Measurements from ENCODE around the gene EPB41L2. TPM values are rescaled to one million over a fixed set of nuclear protein-coding genes. Genes with fewer than 3 reads are reported as not detected.

EPB41L2 gene
- total and polyA plus RNA-seq, 9 donors, result 125 to 243 (median 190) TPM

DNA sequence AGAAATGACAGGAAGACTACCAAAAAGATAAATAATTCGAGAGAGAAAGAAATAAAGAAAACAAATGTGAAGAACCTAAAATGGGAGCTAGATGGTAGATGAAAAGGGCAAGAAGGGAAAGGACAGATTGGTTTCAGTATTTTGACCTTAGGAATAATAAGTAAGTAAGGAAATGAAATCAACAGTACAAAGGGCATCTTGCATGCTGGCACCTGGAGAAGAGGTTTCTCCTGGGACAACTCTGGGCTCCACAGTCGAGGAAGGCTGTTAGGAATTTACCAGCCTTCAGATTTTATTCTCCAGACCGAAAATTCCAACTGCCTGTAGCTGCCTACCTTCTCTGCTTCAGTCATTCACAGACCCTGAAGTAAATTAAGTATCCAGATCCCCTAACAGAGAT lies 155.4 kb downstream of the EPB41L2 start:
- Histone ChIP-seq H3K27ac (ENCODE audit: low read length) (no peak overlapping the region), H3K4me3 (ENCODE audit: low read length) (no peak overlapping the region), H3K4me1 (ENCODE audit: control insufficient read depth, insufficient read depth, low read length) (peaks cover 12% of the 10 kb centered on the region), H3K36me3 (ENCODE audit: control insufficient read depth, insufficient read depth, low read length) (peaks cover 2% of the 10 kb centered on the region), H3K27me3 (ENCODE audit: control insufficient read depth, insufficient read depth, low read length) (no peaks in the 10 kb centered on the region), H3K9me3 (replicated peaks; ENCODE audit: control insufficient read depth, low read depth, low read length) (no peaks in the 10 kb centered on the region)
- DNase-seq, result no peak
- 65% methylated on average over 2 of the region's 3 CpGs for WGBS (ENCODE audit: insufficient coverage)

- Histone ChIP-seq H3K27ac (ENCODE audit: low read length) (no peak overlapping the region), H3K4me1 (ENCODE audit: control insufficient read depth, insufficient read depth, low read length) (peaks cover 5% of the 10 kb centered on the region), H3K27me3 (ENCODE audit: control insufficient read depth, insufficient read depth, low read length) (no peaks in the 10 kb centered on the region), H3K36me3 (ENCODE audit: control insufficient read depth, insufficient read depth, low read length) (peaks cover 2% of the 10 kb centered on the region), H3K9me3 (replicated peaks; ENCODE audit: control insufficient read depth, low read depth, low read length) (no peaks in the 10 kb centered on the region), H3K4me3 (ENCODE audit: low read length) (no peak overlapping the region)
- whole genome bisulfite sequencing (ENCODE audit: insufficient coverage), result no CpG with 5 or more reads among the region's 2 CpGs
- DNase-seq, result no peak
Observed at GRCh38 chr6:130906736-130907381, 156.2 kb downstream of the EPB41L2 start.

GRCh38 chr6:130903602-130904001 lies 159.4 kb downstream of the EPB41L2 start:
- Histone ChIP-seq H3K4me3 (ENCODE audit: low read length) (no peak overlapping the region), H3K27ac (ENCODE audit: low read length) (no peak overlapping the region), H3K9me3 (replicated peaks; ENCODE audit: control insufficient read depth, low read depth, low read length) (no peaks in the 10 kb centered on the region), H3K27me3 (ENCODE audit: control insufficient read depth, insufficient read depth, low read length) (no peaks in the 10 kb centered on the region), H3K4me1 (ENCODE audit: control insufficient read depth, insufficient read depth, low read length) (peaks cover 3% of the 10 kb centered on the region), H3K36me3 (ENCODE audit: control insufficient read depth, insufficient read depth, low read length) (peaks cover 17% of the 10 kb centered on the region)
- no peak for DNase-seq

DNA sequence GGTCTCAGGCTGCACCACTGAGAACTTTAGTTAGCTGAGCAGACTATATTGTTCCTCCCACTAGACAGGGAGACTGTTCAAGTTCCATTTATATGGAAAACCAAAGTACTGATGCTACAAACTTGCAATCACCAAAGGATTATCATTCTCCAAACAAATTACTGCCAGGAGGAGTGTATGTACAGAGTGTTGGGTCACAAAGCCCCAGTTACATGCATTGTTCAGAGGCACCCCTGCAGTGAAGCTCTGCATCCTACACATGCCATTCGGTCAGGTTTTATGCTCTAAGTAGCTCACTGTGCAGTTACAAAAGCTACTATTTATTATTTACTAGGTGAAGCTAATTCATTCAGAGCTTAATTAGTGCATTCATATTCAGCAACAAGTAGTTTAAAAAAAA lies 160.0 kb downstream of the EPB41L2 start:
- H3K36me3 ChIP-seq (ENCODE audit: control insufficient read depth, insufficient read depth, low read length), result peaks cover 17% of the 10 kb centered on the region
- no CpG with 5 or more reads among the region's 1 CpG for WGBS (ENCODE audit: insufficient coverage)
- no peak for DNase-seq
- no peak overlapping the region for H3K27ac ChIP-seq (ENCODE audit: low read length)
- H3K27me3 ChIP-seq (ENCODE audit: control insufficient read depth, insufficient read depth, low read length), result no peaks in the 10 kb centered on the region
- H3K4me3 ChIP-seq (ENCODE audit: low read length), result no peak overlapping the region
- H3K9me3 ChIP-seq (replicated peaks; ENCODE audit: control insufficient read depth, low read depth, low read length), result no peaks in the 10 kb centered on the region
- peaks cover 3% of the 10 kb centered on the region for H3K4me1 ChIP-seq (ENCODE audit: control insufficient read depth, insufficient read depth, low read length)

GRCh38 chr6:130900913-130901312 lies 162.1 kb downstream of the EPB41L2 start:
- H3K4me1 ChIP-seq (ENCODE audit: control insufficient read depth, insufficient read depth, low read length), result no peaks in the 10 kb centered on the region
- H3K36me3 ChIP-seq (ENCODE audit: control insufficient read depth, insufficient read depth, low read length), result peaks cover 24% of the 10 kb centered on the region
- no peak for DNase-seq
- H3K27me3 ChIP-seq (ENCODE audit: control insufficient read depth, insufficient read depth, low read length), result no peaks in the 10 kb centered on the region
- WGBS (ENCODE audit: insufficient coverage), result 80% methylated on average over 1 of the region's 3 CpGs
- H3K4me3 ChIP-seq (ENCODE audit: low read length), result no peak overlapping the region
- H3K27ac ChIP-seq (ENCODE audit: low read length), result no peak overlapping the region
- no peaks in the 10 kb centered on the region for H3K9me3 ChIP-seq (replicated peaks; ENCODE audit: control insufficient read depth, low read depth, low read length)

GRCh38 chr6:130896249-130896648 lies 166.8 kb downstream of the EPB41L2 start:
- H3K27me3 ChIP-seq (ENCODE audit: control insufficient read depth, insufficient read depth, low read length), result no peaks in the 10 kb centered on the region
- H3K36me3 ChIP-seq (ENCODE audit: control insufficient read depth, insufficient read depth, low read length), result peaks cover 48% of the 10 kb centered on the region
- 87% methylated on average over 3 of the region's 5 CpGs for WGBS (ENCODE audit: insufficient coverage)
- H3K27ac ChIP-seq (ENCODE audit: low read length), result no peak overlapping the region
- H3K4me1 ChIP-seq (ENCODE audit: control insufficient read depth, insufficient read depth, low read length), result peaks cover 5% of the 10 kb centered on the region
- no peaks in the 10 kb centered on the region for H3K9me3 ChIP-seq (replicated peaks; ENCODE audit: control insufficient read depth, low read depth, low read length)
- no peak overlapping the region for H3K4me3 ChIP-seq (ENCODE audit: low read length)
- DNase-seq, result no peak

GRCh38 chr6:130895516-130895915 lies 167.5 kb downstream of the EPB41L2 start:
- no CpG with 5 or more reads among the region's 2 CpGs for WGBS (ENCODE audit: insufficient coverage)
- H3K4me1 ChIP-seq (ENCODE audit: control insufficient read depth, insufficient read depth, low read length), result peaks cover 5% of the 10 kb centered on the region
- DNase-seq, result no peak
- peaks cover 43% of the 10 kb centered on the region for H3K36me3 ChIP-seq (ENCODE audit: control insufficient read depth, insufficient read depth, low read length)
- no peaks in the 10 kb centered on the region for H3K9me3 ChIP-seq (replicated peaks; ENCODE audit: control insufficient read depth, low read depth, low read length)
- H3K27ac ChIP-seq (ENCODE audit: low read length), result no peak overlapping the region
- H3K27me3 ChIP-seq (ENCODE audit: control insufficient read depth, insufficient read depth, low read length), result no peaks in the 10 kb centered on the region
- no peak overlapping the region for H3K4me3 ChIP-seq (ENCODE audit: low read length)

DNA sequence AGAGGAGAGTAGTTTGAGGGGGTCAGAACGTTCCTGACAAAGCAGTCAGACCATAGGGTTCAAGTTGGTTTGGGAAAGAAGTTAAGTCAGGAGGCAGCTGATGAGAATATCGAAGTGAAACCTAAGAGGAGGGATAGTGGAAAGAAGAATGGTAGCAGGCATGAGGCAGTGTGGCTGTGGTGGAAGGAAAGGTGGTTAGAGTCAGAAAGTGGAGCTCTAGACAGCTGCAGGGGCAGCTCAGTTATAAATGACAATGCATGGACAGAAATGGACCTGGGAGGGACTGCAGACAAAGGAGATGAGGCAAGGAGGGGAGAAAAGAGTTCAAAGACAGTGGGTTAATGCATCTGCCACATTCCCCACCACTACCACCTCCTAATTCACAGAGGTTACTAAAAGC lies 169.3 kb downstream of the EPB41L2 start:
- peaks cover 5% of the 10 kb centered on the region for H3K4me1 ChIP-seq (ENCODE audit: control insufficient read depth, insufficient read depth, low read length)
- no peak for DNase-seq
- H3K27ac ChIP-seq (ENCODE audit: low read length), result no peak overlapping the region
- peaks cover 40% of the 10 kb centered on the region for H3K36me3 ChIP-seq (ENCODE audit: control insufficient read depth, insufficient read depth, low read length)
- H3K27me3 ChIP-seq (ENCODE audit: control insufficient read depth, insufficient read depth, low read length), result no peaks in the 10 kb centered on the region
- H3K9me3 ChIP-seq (replicated peaks; ENCODE audit: control insufficient read depth, low read depth, low read length), result no peaks in the 10 kb centered on the region
- WGBS (ENCODE audit: insufficient coverage), result 91% methylated on average over 2 of the region's 2 CpGs
- H3K4me3 ChIP-seq (ENCODE audit: low read length), result no peak overlapping the region

- no peaks in the 10 kb centered on the region for H3K27me3 ChIP-seq (ENCODE audit: control insufficient read depth, insufficient read depth, low read length)
- WGBS (ENCODE audit: insufficient coverage), result 100% methylated on average over 1 of the region's 2 CpGs
- no peak overlapping the region for H3K27ac ChIP-seq (ENCODE audit: low read length)
- peaks cover 5% of the 10 kb centered on the region for H3K4me1 ChIP-seq (ENCODE audit: control insufficient read depth, insufficient read depth, low read length)
- no peak overlapping the region for H3K4me3 ChIP-seq (ENCODE audit: low read length)
- DNase-seq, result peak; percentile 68
- no peaks in the 10 kb centered on the region for H3K9me3 ChIP-seq (replicated peaks; ENCODE audit: control insufficient read depth, low read depth, low read length)
- H3K36me3 ChIP-seq (ENCODE audit: control insufficient read depth, insufficient read depth, low read length), result peaks cover 39% of the 10 kb centered on the region
Observed at GRCh38 chr6:130893277-130893676, 169.8 kb downstream of the EPB41L2 start.

- DNase-seq, result peak; percentile 51
- no peak overlapping the region for H3K4me3 ChIP-seq (ENCODE audit: low read length)
- H3K36me3 ChIP-seq (ENCODE audit: control insufficient read depth, insufficient read depth, low read length), result peaks cover 37% of the 10 kb centered on the region
- no peak overlapping the region for H3K27ac ChIP-seq (ENCODE audit: low read length)
- H3K9me3 ChIP-seq (replicated peaks; ENCODE audit: control insufficient read depth, low read depth, low read length), result no peaks in the 10 kb centered on the region
- peaks cover 5% of the 10 kb centered on the region for H3K4me1 ChIP-seq (ENCODE audit: control insufficient read depth, insufficient read depth, low read length)
- no peaks in the 10 kb centered on the region for H3K27me3 ChIP-seq (ENCODE audit: control insufficient read depth, insufficient read depth, low read length)
- WGBS (ENCODE audit: insufficient coverage), result no CpG with 5 or more reads among the region's 2 CpGs
Observed at GRCh38 chr6:130890521-130890971, 172.5 kb downstream of the EPB41L2 start.

DNA sequence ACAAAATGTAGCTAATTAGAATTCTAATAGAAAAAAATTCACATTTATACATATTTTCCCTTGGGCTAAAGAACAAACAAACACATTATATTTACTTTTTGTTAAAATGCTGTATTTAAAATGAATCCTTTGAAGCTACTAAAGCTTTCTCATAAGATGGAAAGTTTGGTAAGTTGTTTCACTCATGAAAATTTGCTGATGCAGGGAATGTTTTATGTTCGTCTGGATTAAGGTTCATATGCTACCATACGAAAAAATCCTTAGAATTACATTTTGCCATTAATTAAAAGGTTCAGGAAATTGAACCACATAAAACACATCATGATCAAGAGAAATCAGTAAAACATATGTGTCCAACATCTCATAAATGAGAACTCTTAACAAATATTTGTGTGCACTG lies 173.6 kb downstream of the EPB41L2 start:
- H3K4me3 ChIP-seq (ENCODE audit: low read length), result no peak overlapping the region
- H3K27ac ChIP-seq (ENCODE audit: low read length), result no peak overlapping the region
- peaks cover 5% of the 10 kb centered on the region for H3K4me1 ChIP-seq (ENCODE audit: control insufficient read depth, insufficient read depth, low read length)
- H3K36me3 ChIP-seq (ENCODE audit: control insufficient read depth, insufficient read depth, low read length), result peaks cover 33% of the 10 kb centered on the region
- no peaks in the 10 kb centered on the region for H3K27me3 ChIP-seq (ENCODE audit: control insufficient read depth, insufficient read depth, low read length)
- no peak for DNase-seq
- H3K9me3 ChIP-seq (replicated peaks; ENCODE audit: control insufficient read depth, low read depth, low read length), result no peaks in the 10 kb centered on the region
- WGBS (ENCODE audit: insufficient coverage), result no CpG with 5 or more reads among the region's 2 CpGs

All from muscle of leg (tissue), 11 donors.